Medulla oblongata (tissue), 1 donor: ENCODE measurements around the gene NXNL1.
A peak's percentile ranks its signal among the peaks of the same experiment; 100 is the strongest.

Experiments used
- DNase-seq: peaks from one replicate; pipeline ENCODE4 v3.0.0-alpha.2; 2015; ENCODE audit errors: extremely low spot score

The NXNL1 gene

DNA sequence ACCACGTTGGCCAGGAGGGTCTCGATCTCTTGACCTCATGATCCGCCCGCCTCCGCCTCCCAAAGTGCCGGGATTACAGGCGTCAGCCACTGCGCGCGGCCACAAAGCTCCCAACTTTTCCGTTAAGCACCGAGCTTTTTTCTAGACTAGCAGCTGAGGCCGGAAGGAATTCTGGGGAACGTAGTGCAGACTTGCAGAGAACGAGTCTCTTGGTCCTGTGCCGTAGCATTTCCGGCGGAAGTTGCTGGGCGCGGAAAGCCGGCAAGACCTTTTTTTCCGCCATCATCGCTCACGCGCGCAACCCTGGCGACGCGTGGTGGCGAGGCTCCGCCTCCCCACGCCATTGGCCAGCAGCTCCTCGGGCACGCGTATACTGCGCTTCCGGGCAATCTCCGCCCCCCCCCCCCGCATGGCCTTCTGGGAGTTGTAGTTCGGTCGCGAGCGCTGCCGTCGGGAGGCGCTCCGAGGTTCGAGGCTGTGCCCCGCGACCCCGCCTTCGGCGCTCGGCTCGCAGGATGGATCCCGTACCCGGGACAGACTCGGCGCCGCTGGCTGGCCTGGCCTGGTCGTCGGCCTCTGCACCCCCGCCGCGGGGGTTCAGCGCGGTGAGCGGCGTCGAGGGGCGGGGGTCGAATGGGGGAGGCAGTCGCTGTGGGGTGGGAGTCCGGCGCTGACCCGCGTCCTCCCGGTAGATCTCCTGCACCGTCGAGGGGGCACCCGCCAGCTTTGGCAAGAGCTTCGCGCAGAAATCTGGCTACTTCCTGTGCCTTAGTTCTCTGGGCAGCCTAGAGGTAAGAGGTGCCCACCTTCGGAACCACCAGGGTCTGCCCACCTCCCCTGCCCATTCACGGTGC, 40.9 kb downstream of the NXNL1 start, which contains the start of gene MVB12A:
TSS of gene MVB12A (plus strand) at position 427 of the 854 bp plus-strand sequence. CDS start at position 516, 89 bp downstream.
- peak; percentile 99 for DNase-seq

DNA sequence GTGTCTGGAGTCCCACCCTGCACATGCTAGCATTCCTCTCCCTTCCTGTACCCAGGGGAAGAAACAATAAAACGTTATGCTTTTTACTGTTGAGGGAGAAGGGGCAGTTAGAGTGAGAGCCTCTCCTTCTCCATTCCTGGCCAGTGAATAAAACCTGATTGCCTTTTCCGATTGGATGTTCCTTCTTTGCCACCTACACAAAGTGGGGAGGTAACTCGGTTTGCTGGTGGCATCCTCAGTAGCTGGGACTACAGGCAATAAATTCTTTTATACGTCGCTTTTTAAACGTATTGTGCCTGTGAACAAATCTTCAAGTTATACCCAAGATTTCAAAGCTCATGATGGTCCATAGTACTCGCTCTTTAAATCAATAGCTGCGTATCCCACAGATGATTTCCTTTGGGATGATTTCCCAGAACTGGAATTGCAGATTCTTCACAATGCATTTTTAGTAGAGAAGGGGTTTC, 41.5 kb downstream of the NXNL1 start:
- peak; percentile 22 for DNase-seq

DNA sequence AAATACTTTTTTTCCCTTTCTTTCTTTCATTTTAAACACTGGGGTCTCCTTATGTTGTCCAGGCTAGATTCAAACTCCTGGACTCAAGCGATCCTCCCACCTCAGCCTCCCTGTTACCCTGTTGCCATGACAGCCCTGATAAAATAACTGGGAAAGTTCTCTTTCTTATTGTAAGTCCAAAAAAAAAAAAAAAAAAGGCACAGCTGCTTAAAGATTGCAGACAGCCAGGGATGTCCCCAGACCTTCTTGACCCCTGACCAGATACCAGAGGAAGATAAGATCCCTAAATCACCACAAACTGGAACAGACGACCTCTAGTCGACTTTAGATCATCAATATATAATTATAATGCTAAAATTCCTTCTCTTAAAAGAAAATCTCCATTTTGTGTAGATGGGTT, 42.0 kb downstream of the NXNL1 start:
- DNase-seq, result no peak

DNA sequence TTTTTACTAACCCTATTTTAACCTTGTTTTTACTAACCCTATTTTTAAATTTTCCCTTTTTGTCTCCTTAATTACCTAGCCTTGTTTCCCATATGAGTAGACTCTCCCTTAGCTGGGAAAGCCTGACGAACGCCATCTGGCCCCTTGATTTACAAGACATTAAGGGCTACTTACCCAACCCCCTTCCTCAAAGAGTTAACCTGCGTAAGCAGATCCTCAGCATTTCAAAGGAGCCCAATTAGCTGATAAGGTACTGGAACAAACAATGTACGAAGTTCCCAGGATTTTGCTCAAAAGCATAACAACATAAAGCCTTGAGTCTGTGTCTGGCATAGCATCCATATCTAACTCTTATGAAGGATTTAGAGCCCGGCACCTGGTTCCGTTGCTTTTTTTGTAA, 45.6 kb downstream of the NXNL1 start:
- no peak for DNase-seq

DNA sequence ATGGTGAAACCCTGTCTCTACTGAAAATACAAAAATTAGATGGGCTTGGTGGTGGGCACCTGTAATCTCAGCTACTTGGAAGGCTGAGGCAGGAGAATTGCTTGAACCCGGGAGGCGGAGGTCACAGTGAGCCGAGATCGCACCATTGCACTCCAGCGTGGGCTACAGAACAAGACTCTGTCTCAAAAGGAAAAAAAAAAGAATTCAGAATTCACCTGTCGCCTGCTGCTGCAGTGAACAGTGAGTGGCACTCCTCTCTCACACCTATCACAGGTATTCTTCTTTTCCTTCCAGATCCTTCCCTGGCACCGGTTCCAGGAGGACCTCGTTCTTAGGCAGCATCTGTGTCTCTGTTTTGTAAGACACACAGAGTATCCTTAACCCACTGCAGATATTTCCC, 46.6 kb downstream of the NXNL1 start:
- DNase-seq, result no peak

DNA sequence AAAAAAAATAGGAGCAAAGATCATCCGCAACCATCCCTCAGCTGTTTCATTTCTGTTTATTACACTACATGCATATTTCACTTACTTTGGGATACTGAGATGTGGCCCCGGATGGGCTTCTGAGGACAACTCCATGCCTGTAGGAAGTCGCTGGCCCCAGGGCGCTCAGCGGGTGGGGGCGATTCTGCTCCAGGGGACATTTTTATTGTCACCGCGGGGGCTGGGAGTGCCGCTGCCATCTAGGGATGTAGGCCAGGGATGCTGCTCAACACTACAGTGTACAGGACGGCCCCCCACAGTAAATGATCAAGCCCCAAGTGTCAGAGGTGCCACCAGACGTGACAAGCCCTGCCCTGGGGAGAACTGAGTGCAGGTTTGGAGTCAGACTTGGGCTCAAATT, 48.9 kb downstream of the NXNL1 start:
- no peak for DNase-seq

DNA sequence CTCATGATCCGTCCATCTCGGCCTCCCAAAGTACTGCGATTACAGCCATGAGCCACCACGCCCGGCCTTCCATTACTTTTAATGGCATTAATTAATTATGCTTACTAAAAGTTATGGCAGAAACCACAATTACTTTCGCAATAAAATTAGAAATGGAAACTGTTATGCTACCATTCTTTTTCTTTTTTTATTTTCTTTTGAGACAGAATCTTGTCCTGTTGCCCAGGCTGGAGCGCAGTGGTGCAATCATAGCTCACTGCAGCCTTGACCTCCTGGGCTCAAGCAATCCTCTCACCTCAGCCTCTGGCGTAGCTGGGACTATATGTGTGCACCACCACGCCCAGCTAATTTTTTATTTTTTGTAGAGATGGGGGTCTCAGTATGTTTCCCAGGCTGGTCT, 50.7 kb downstream of the NXNL1 start:
- no peak for DNase-seq

DNA sequence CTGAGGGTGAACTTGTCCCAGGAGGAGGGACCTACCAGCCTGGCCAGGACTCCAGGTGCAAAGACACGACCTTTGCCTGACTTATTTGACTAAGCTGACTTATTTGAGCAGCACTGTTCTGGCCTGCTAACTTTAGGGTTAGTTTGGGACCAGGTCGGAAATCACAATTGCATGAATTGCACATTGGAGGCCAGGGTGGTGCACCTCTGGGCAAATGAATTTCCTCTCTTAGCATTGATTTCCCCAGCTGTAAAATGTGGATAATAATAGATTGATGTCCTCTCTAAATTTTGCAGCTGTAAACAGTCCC, 53.9 kb downstream of the NXNL1 start:
- no peak for DNase-seq

DNA sequence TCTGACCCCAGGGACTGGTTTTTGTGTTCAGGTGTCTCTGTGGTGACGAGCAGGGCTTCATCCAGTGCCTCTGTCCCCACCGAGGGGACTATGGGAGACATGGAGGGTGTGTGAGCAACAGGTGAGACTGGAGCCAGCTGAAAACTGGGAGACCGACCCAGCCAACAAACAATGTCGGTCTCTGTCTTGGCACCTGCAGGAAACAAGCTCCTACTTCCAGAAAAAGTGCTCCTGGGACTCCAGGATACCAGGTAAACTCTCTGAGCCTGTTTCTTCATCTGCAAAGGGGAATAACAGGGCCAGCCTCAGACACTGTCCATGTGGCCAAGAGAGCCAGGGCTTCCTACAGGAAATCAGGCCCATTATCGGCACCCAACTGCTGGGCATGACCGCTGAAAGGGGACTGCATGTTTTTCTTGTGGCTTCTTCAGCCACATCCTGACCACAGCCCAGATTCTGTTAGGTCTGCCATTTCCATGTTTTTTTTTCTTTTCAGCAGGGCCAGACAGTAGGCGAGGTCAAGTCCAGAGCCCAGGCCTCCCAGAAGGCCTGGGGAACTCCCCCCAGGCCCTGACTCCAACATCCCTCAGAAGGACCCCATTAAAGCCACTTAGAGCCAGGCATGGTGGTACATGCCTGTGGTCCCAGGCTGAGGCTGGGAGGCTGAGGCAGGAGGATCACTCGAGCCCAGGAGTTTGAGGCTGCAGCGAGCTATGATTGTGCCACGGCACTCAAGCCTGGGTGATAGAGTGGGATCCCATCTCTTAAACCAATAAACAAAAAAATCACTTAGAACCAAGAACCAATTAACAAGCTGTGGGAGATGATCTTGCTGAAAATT, 54.5 kb downstream of the NXNL1 start:
- DNase-seq, result peak; percentile 49
